Stimulated activated CD4-positive, alpha-beta T cell treated with anti-CD3 and anti-CD28 coated beads, Interleukin-12 subunit alpha, Interleukin-12 subunit beta, amount 100 ng/mL, for 48 hours (primary cell): ENCODE results near the gene SNX18.

ENCODE experiments used
- DNase-seq, 3 donors: peaks; one replicate each; pipeline ENCODE4 v3.0.0-alpha.2; 2020; ENCODE audit warnings: low read depth in 2 of 3, low spot score in 1 of 3

Gene SNX18

DNA sequence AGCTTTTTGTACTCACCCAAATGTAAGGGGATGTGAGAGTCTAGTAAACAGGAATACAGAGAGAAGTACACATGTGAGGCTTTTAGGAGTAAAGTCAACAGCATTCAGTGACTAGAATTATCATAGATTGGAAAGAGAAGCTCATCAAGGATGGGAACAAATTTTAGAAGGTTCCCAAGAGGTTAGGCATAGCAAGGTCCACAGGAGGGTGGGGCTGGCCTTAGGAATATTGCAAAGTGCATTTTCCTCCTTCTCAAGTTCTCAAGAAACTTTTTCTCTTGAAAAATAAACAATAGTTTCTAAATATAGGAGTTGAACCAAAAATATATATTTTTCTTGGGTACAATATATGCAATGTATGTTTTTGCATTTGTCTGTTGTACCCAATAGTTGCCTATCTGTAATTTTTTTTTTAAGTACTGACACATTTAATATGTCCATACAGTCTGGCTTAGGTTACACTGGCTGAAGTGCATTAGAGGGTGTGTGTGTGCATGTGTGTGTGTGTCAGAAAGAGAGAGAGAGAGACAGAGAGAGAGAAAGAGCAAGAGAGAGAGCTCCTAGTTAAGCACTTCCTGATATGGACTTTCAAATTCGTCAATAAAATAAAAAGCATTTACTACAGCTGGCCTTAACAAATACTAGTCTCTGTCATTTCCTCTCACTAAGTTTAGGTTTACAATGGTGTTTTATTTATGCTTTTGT lies 62.2 kb downstream of the SNX18 start:
- no peak for DNase-seq

DNA sequence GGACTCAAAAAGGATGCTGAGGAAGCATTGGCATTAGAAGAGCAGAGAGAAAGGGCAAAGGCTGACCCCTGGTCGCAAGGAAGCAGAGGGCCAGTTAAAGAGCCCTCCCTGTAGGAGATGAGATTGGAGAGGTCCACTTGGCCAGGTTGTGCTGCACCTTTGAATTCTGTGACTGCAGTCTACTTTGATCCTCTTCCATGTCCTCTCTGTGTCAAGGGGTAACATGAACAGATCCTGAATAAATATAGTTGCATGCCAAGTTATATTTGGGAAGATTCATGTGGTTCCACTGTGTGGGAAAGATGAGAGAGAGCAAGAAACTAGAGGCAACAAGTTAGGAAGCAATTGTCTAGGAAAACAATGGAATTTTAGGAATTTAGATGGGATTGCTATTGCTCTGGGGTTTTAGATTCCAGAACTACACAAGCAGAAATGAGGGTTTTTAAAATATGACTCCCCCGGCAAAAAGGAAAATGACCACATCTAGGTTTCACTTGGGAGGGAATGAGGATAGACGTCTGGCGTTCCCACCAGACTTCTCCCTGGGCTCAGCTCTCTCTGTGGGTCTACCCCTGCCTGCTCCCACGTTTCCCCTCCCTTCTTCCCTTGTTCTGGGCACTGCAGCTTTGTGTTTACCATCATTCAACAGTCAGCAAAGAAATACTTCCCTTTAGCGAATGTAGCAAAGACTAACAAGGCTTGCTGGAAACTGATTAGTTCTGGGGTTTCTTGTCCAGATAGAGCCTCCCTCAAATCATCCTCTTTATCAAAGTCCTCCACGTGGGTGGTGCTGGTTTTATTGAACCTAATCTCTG lies 63.6 kb downstream of the SNX18 start:
- DNase-seq = no peak

DNA sequence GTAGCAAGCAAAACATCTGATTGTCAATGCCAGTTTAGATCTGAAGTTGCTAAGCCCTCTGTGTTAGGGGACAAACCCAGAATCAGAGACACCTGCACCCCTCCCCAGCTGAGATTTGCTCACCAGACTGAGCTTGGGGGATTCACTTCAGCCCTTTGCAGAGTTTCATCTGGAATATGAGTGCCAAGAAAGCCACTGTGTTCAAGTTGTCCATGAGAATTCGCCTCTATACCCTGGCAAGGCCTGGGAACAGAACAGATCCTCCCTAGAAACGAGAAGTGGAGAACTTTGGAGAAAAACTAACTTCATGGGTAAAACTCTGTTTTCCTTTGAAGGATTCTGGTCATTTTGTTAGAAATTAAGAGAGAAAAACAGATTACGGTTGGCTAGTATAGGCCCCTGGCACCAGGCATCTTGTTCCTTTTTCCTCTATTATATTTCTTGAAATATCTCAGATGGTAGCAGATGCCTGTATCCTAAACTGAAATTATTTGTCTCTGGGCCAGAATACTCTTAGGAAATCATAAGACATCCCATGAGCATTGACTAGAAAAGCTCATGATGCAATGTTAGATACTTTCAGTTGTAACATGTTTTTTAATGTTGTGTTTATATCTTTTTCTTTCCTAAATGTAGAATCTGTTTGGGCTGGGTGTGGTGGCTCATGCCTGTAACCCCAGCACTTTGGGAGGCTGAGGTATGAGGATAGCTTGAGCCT lies 64.4 kb downstream of the SNX18 start:
- DNase-seq = no peak

DNA sequence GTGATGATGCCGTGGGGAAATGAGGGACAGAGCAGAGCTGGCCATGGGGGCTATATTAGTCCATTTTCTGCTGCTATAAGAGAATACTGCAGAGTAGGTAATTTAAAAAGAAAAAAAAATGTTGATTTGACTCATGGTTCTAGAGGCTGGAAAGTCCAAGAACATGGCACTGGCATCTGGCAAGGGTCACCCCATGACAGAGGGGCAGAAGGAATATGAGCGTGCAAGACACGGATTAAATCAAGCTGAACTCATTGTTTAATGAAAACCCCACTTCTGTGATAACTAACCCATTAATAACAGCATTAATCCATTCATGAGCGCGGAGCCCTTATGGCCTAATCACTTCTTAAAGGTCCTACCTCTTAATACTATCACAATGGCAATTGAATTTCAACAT lies 68.8 kb downstream of the SNX18 start:
- no peak for DNase-seq

DNA sequence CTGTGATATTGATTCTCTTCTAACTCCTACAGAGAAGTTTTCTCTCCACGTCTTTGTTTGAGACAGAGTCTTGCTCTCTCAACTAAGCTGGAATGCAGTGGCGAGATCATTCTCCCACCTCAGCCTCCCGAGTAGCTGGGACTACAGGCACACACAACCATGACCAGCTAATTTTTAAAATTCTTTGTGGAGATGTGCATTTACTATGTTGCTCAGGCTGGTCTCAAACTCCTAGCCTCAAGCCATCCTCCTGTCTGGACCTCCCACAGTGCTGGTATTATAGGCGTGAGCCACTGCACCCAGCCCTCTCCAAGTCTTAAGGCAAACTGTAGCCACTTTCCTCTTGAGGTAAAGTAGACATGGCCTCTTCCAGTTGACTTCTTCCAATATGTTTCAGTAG lies 72.2 kb downstream of the SNX18 start:
- DNase-seq = no peak

DNA sequence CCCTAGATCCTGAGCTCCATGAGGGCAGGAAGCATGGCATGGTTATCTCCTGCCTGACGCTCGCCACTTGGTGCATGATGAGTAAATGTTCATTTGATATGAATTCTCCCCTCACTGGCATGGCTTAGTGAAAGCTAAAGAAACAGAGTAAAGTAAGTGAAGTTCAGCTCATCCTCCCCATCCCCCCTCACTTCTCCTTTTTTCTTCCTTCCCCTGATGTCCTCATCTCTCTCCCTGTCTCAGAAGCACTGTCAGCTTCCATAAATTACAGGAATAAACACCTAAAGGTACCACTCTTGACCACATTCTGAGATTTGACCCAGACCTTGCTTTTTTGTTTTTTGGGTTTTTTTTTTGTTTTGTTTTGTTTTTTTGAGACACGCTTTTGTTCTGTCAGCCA lies 73.3 kb downstream of the SNX18 start:
- DNase-seq = no peak

DNA sequence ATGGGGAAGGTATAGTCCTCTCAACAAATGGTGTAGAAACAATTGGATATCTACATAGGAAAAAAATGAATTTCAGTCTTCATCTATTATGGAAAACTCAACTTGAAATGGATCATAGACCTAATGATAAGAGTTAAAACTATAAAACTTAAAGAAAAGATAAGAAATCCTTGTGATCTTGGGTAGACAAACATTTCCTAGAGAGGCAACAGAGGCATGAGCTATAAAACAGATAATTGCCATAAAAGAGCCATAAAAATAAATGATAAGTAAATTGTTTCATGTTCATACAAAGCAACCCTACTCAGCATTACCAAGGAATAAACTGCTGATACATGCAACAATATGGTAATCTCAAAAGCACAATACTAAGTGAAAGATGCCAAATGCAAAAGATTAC lies 76.2 kb downstream of the SNX18 start:
- no peak for DNase-seq

DNA sequence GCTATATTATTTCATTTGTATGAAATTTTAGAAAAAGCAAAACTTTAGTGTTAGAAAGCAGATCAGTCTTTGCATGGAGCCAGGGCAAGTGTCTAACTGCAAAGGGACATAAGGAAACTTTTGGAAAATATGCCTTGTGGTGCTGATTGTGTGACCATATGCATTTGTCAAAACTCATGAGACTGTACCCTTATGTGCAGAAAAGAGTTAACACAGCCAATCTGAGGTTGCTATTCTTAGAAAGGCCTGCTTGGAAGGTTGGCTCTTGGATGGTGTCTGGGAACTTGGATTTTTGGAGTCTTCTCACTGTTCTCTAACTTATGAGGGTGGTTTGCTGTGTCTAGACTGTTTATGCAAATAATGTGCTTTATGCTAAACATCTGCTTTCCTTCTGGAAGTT lies 76.6 kb downstream of the SNX18 start:
- DNase-seq = no peak

DNA sequence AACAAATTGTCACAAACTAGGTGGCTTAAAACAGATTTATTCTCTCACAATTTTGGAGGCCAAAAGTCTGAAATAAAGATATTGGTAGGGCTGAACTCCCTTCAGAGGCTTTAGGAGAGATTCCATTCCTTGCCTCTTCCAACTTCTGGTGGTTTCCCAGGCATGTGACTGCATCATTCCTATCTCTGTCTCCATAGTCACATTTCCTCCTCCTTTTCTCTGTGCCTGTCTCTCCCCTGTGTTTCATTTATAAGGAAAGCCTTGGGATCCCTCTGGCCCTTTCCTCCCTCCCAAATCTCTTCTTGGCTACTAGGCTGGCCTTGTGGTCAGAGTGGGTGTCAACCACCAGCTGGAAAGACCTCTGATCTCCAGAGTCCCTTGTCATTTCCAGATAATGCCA lies 78.2 kb downstream of the SNX18 start:
- DNase-seq = no peak
